ENCODE measurements around the gene NFIX. TPM values are rescaled to one million over a fixed set of nuclear protein-coding genes. Genes with fewer than 3 reads are reported as not detected.
A peak's percentile ranks its signal among the peaks of the same experiment; 100 is the strongest.

Gene NFIX
- total and polyA plus RNA-seq, 9 of the 15 experiments (the other 6 are each of a cell fraction or from before 2014, with no cell fraction given), result 0.28 to 26.8 (median 5.4) TPM

GRCh38 chr19:13016628-13017305 lies 21.5 kb downstream of the NFIX start (continued):
- TF ChIP-seq, protein P1, sequence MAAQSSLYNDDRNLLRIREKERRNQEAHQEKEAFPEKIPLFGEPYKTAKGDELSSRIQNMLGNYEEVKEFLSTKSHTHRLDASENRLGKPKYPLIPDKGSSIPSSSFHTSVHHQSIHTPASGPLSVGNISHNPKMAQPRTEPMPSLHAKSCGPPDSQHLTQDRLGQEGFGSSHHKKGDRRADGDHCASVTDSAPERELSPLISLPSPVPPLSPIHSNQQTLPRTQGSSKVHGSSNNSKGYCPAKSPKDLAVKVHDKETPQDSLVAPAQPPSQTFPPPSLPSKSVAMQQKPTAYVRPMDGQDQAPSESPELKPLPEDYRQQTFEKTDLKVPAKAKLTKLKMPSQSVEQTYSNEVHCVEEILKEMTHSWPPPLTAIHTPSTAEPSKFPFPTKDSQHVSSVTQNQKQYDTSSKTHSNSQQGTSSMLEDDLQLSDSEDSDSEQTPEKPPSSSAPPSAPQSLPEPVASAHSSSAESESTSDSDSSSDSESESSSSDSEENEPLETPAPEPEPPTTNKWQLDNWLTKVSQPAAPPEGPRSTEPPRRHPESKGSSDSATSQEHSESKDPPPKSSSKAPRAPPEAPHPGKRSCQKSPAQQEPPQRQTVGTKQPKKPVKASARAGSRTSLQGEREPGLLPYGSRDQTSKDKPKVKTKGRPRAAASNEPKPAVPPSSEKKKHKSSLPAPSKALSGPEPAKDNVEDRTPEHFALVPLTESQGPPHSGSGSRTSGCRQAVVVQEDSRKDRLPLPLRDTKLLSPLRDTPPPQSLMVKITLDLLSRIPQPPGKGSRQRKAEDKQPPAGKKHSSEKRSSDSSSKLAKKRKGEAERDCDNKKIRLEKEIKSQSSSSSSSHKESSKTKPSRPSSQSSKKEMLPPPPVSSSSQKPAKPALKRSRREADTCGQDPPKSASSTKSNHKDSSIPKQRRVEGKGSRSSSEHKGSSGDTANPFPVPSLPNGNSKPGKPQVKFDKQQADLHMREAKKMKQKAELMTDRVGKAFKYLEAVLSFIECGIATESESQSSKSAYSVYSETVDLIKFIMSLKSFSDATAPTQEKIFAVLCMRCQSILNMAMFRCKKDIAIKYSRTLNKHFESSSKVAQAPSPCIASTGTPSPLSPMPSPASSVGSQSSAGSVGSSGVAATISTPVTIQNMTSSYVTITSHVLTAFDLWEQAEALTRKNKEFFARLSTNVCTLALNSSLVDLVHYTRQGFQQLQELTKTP (IDR thresholded peaks at IDR 0.05; ENCODE audit: low read depth in 1 of 2, partially characterized antibody in 2 of 2), result peak in 1 of 2 experiments; percentile 28
- TF ChIP-seq FOSL1 (tag; conservative IDR thresholded peaks at IDR 0.05), result 0 out of 2 replicates have a peak, but pooled peaks have one; percentile 13

- Histone ChIP-seq H3K4me1 (replicated peaks in 1 of 2; ENCODE audit: control insufficient read depth in 2 of 2, insufficient read depth in 2 of 2, low read length in 2 of 2) (peaks cover 57 to 66% of the 10 kb centered on the region in 2 experiments), H3K4me3 (no peak overlapping the region), H3K4me2 (ENCODE audit: insufficient read depth, low read length) (peak overlapping the region; percentile 39), H2AFZ (ENCODE audit: low read depth, low read length) (no peak overlapping the region), H3K9ac (ENCODE audit: insufficient read depth in 1 of 2, low read depth in 2 of 2, low read length in 2 of 2) (peak overlapping the region; percentile 49 to 76; a peak in 2 of 4 replicates), H3K79me2 (ENCODE audit: control insufficient read depth, insufficient read depth, low read length) (peaks cover 91% of the 10 kb centered on the region), H3K27me3 (ENCODE audit: control insufficient read depth in 2 of 2, insufficient read depth in 2 of 2, low read length in 2 of 2) (no peaks in the 10 kb centered on the region), H3K27ac (ENCODE audit: extremely low read depth, low read depth, low read length) (peak overlapping the region; percentile 55; the same call in 1 of the 3 replicates), H3K9me3 (replicated peaks; ENCODE audit: control insufficient read depth, insufficient read depth, low read depth, low read length) (no peaks in the 10 kb centered on the region), H4K20me1 (replicated peaks; ENCODE audit: control insufficient read depth, insufficient read depth, low read length) (no peaks in the 10 kb centered on the region), H3K9me1 (ENCODE audit: control insufficient read depth, insufficient read depth, low read length) (no peaks in the 10 kb centered on the region), H3K36me3 (ENCODE audit: control insufficient read depth, insufficient read depth, low read length) (no peaks in the 10 kb centered on the region)
- intact Hi-C loops (cut with micrococcal nuclease), result no loop called here
- ChIA-PET POLR2A (interaction anchor here (0.6 to 1.1 kb wide), 4 partner anchors 11 to 651 kb away, joined by 3 read pairs; no protein-coding TSS in a partner anchor), CTCF (ENCODE audit: low intra/inter-chr PET ratio) (no interaction called here)
- BruUV-seq (replicated peaks), result no TSS peak
- ATAC-seq (no peak), FAIRE-seq (peak; percentile 52), DNase-seq (ENCODE audit: extremely low read depth in 1 of 4, low spot score in 3 of 4) (peak in 1 of 4 experiments; percentile 13)
- TF ChIP-seq, protein P2, sequence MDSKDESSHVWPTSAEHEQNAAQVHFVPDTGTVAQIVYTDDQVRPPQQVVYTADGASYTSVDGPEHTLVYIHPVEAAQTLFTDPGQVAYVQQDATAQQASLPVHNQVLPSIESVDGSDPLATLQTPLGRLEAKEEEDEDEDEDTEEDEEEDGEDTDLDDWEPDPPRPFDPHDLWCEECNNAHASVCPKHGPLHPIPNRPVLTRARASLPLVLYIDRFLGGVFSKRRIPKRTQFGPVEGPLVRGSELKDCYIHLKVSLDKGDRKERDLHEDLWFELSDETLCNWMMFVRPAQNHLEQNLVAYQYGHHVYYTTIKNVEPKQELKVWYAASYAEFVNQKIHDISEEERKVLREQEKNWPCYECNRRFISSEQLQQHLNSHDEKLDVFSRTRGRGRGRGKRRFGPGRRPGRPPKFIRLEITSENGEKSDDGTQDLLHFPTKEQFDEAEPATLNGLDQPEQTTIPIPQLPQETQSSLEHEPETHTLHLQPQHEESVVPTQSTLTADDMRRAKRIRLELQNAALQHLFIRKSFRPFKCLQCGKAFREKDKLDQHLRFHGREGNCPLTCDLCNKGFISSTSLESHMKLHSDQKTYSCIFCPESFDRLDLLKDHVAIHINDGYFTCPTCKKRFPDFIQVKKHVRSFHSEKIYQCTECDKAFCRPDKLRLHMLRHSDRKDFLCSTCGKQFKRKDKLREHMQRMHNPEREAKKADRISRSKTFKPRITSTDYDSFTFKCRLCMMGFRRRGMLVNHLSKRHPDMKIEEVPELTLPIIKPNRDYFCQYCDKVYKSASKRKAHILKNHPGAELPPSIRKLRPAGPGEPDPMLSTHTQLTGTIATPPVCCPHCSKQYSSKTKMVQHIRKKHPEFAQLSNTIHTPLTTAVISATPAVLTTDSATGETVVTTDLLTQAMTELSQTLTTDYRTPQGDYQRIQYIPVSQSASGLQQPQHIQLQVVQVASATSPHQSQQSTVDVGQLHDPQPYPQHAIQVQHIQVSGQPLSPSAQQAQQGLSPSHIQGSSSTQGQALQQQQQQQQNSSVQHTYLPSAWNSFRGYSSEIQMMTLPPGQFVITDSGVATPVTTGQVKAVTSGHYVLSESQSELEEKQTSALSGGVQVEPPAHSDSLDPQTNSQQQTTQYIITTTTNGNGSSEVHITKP (IDR thresholded peaks at IDR 0.05; ENCODE audit: partially characterized antibody), result peak; percentile 27
- TF ChIP-seq XRCC5 (IDR thresholded peaks at IDR 0.05; ENCODE audit: low read depth, low read length) (0 out of 2 replicates have a peak, but pooled peaks have one; percentile 31), ZNF24 (IDR thresholded peaks at IDR 0.05) (no peak)
- in situ Hi-C loops (cut with MboI), result no loop called here
- 69% methylated on average over 14 of the region's 14 CpGs for WGBS (ENCODE audit: insufficient coverage, low coverage, missing lambda C conversion rate)
Measured at GRCh38 chr19:13017306-13018034, 22.2 kb downstream of the NFIX start.
